Astrocyte of the spinal cord (primary cell): ENCODE measurements around the gene SPRR2B.
"Not testable (repeated sequence)": the region's sequence is repeated elsewhere in the genome, so short reads cannot be mapped to it uniquely, and the experiment has no call there.

Experiments used
- DNase-seq: peaks from one replicate; pipeline ENCODE4 v3.0.0; 2011; ENCODE audit warnings: low read depth, low spot score
- H3K4me3 ChIP-seq: 2 replicates; pipeline ENCODE4 v1.5.1; 2011; ENCODE audit warnings: low read depth, mild to moderate bottlenecking, low read length, moderate library complexity
- in situ Hi-C: cut with HindIII; loops from 2 replicates; pipeline ENCODE4 v1.10.0; 2017; ENCODE audit warnings: low sequenced_read_pairs
- TF ChIP-seq, protein P1 (sequence below): IDR thresholded peaks from 2 replicates; pipeline ENCODE4 v1.5.1; 2012; ENCODE audit warnings: low read depth, mild to moderate bottlenecking, low read length, inconsistent platforms

The SPRR2B gene

DNA sequence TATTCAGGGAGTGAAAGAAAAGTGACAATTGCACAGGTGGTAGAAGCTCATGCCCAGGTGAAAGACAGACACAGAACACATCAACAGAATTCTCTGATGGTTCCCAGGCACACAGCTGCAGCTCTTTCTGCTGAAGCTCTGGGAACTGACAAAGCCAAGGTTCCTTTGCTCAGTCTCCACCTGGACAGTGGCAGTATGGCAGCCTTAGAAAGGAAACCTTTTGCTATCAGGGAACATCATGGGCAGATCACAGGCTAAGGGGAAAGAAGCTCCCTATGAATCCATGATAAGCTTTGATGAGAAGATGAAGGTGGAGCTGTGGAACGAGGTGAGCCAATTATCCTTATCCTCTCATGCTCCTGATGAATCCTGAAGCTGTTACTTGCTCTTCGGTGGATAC lies 1.2 kb downstream of the SPRR2B start:
- no peak overlapping the region for H3K4me3 ChIP-seq
- in situ Hi-C loops = no loop called here
- no peak for DNase-seq
- TF ChIP-seq, protein P1, sequence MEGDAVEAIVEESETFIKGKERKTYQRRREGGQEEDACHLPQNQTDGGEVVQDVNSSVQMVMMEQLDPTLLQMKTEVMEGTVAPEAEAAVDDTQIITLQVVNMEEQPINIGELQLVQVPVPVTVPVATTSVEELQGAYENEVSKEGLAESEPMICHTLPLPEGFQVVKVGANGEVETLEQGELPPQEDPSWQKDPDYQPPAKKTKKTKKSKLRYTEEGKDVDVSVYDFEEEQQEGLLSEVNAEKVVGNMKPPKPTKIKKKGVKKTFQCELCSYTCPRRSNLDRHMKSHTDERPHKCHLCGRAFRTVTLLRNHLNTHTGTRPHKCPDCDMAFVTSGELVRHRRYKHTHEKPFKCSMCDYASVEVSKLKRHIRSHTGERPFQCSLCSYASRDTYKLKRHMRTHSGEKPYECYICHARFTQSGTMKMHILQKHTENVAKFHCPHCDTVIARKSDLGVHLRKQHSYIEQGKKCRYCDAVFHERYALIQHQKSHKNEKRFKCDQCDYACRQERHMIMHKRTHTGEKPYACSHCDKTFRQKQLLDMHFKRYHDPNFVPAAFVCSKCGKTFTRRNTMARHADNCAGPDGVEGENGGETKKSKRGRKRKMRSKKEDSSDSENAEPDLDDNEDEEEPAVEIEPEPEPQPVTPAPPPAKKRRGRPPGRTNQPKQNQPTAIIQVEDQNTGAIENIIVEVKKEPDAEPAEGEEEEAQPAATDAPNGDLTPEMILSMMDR = no peak

DNA sequence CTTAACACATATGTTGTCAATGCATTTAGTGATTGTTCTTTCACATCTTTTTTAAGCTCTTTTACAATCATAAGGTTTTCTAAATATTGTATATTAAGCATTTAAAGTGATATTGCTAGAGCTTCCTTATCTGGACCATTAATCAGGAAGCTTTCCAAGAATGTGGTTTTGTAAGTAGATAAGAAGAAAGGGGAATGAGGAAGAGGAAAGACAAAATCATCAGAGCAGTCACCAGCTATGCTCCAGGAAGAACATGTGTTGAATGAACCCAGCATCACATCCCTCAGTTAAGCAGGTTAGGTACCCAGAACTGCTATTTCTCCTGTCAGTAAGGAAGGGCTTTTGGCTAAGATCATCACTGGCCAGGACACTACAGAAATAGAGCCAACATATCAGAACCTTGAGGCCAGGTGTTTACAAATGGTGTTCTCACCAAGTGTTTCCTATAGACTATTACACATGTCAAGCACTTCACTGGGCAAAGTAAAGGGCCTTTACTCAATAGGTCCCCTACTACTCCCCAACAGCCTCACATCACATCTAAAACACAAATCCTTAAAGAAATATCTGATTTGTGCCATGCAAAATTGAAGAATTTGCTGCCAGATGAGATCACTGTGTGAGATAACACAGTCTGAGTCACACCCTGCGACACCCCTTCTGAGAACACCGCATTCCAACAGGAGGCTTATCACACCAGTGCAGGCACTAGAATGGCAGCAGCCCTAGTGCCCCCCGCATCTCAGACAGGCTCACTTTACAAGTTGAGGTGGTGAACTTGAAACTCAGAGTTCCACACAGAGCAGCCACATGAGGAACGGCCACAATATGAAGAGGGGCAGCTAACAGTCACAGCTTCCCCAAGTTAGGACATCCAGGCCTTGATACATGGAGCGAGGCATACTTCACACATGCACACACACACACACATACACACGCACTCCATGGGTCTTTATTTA lies 12.3 kb downstream of the SPRR2B start:
- TF ChIP-seq, protein P1 = no peak
- no peak overlapping the region for H3K4me3 ChIP-seq
- DNase-seq = no peak
- in situ Hi-C loops = no loop called here

DNA sequence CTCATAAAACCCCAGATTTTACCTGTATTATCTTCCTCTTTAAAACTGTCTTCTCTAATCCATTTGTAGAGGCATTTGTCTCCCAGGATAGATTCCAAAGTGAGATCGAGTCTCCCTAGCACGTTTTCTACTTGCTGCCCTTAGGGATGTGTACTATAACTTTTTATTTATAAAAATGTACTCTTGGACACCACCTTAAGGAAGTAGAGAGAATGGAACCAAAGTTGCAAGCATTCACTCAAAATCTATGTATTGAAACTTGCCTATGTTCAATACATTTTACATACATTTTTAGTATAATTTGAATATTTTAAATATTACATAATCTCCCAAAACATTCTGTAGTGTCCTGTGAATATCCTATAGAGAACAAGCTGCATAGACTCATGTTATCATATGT lies 13.3 kb downstream of the SPRR2B start:
- H3K4me3 ChIP-seq = no peak overlapping the region
- no peak for DNase-seq
- TF ChIP-seq, protein P1 = no peak
- in situ Hi-C loops = no loop called here

DNA sequence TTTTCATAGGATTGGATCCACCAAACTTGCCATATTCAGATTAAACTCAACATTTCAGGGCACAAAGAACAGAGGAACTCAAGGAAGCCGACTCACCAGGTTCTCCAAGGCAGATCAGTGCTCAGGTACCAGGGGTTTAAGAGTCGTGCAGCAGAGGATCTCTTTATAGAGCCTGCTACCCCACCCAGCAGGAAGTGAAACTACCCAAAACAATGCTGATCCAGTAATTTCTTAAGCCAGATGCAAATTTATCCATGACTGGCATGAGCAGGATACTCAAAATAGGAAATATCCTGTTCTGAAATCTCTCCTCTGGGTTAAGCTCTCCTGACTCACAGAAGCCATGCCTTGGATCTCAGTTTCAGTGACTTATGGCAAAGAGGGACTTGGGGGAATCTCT lies 14.0 kb downstream of the SPRR2B start, which contains the start of gene SPRR2A:
Gene SPRR2A (minus strand): TSS at position 138 of the 400 bp plus-strand sequence. CDS start 777 bp downstream, outside the sequence.
- H3K4me3 ChIP-seq = no peak within 1 kb of the TSS
- TF ChIP-seq, protein P1 = no peak
- in situ Hi-C loops = no loop called here
- DNase-seq = no peak

DNA sequence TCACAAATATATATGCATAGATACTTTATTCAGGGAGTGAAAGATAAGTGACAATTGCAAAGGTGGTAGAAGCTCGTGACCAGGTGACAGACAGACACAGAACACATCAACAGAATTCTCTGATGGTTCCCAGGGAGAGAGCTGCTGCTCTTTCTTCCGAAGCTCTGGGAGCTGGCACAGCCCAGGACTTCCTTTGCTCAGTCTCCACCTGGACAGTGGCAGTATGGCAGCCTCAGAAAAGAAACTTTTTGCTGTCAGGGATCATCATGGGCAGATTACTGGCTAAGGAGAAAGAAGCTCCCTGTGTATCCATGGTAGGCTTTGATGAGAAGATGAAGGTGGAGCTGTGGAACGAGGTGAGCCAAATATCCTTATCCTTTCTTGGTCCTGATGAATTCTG lies 15.3 kb downstream of the SPRR2B start:
- in situ Hi-C loops, H3K4me3 ChIP-seq, DNase-seq: not testable (repeated sequence)

DNA sequence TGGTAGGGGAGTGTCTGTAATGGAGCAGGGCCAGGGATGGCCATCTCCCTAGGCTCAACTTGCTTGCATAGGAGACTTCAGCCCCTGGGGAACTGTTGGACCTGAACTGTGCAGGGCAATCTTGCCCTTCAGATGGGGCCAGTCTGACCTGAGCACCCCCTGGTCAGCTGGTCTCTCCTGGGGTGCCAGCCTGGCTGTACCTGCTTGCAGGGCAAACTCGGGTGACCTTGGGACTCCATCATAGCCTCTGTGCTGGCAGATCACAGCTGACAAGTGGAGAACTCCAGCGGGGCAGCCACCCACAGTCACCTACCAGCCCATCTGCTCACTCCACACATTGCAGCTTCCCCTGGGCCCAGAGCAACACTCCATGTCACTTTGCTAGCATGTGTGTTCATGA lies 22.2 kb downstream of the SPRR2B start:
- TF ChIP-seq, protein P1 = no peak
- in situ Hi-C loops = no loop called here
- DNase-seq = no peak
- no peak overlapping the region for H3K4me3 ChIP-seq

DNA sequence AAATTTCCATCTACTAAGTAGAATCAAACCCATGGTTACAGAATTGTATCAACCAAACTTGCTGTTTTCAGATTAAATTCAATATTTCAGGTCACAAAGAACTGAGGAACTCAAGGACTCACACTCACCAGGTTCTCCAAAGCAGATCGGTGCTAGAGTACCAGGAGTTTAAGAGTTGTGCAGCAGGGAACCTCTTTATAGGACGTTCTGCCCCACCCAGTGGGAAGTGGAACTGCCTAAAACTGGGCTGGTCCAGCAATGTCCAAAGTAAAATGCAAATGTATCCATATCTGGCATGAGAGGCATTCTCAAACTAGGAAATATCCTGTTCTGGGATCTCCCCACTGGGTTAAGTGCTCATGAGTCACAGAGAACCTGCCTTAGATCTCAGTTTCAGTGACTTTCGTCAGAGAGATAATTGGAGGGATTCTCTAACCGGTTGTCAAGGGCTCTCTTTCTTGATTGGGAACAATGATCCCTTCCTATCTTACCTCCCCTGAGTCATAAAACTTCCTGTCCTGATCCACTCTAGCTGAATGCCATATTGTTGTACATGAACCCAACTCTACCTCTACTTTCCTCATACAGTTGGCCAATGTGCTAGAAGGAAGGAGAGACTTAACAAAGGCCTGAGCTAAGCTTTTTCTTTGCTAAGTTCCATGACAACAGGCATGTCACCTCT lies 30.3 kb downstream of the SPRR2B start, which contains the start of gene SPRR2D:
Gene SPRR2D (minus strand): TSS at position 171 of the 682 bp plus-strand sequence. CDS start 774 bp downstream, outside the sequence.
- TF ChIP-seq, protein P1 = no peak
- in situ Hi-C loops = no loop called here

More for the DNA sequence above, 30.3 kb downstream of the SPRR2B start, which contains the start of gene SPRR2D:
- DNase-seq = no peak
- H3K4me3 ChIP-seq = no peak within 1 kb of the TSS
